ENCODE measurements around the gene FNDC5.

FNDC5 gene

DNA sequence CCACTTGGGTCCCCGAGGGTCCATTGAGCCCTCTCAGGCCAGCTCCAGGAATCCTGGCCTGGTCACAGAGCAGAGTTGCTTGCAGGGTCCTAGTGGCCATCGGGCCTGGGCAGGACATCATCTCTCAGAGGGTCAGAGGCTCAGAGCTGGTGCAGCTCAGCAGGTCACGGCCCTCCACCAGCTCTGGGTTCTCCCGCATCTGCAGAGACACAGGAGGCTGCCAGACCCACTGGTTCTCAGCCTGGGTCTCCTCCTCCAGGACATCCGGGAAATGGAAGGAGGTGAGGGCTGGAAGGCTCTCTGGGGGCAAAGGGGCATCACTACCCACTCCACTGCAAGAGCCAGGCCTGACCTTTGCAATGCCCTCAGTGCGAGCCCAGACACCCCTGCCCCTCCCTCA lies 24.0 kb upstream of the FNDC5 start:
- ATAC-seq (ENCODE audit: low read depth) = no peak
- no peak for TF ChIP-seq CTCF (IDR thresholded peaks at IDR 0.05; ENCODE audit: poor library complexity, severe bottlenecking)
- H3K27me3 ChIP-seq (ENCODE audit: insufficient read depth, poor library complexity, severe bottlenecking) = no peaks in the 10 kb centered on the region

GRCh38 chr1:32894019-32894600 lies 23.4 kb upstream of the FNDC5 start:
- no peak overlapping the region for H3K4me3 ChIP-seq (ENCODE audit: severe bottlenecking)

More for the DNA sequence above, 24.0 kb upstream of the FNDC5 start:
- Histone ChIP-seq H3K4me3 (ENCODE audit: severe bottlenecking) (no peak overlapping the region), H3K36me3 (ENCODE audit: low read depth) (no peaks in the 10 kb centered on the region), H3K9me3 (ENCODE audit: severe bottlenecking) (no peaks in the 10 kb centered on the region), H3K27ac (ENCODE audit: poor library complexity, severe bottlenecking) (no peak overlapping the region), H3K4me1 (ENCODE audit: insufficient read depth, poor library complexity, severe bottlenecking) (no peaks in the 10 kb centered on the region)
- DNase-seq (ENCODE audit: low spot score) = no peak

GRCh38 chr1:32893198-32894018 lies 22.7 kb upstream of the FNDC5 start:
- no peak for DNase-seq (ENCODE audit: low spot score)
- H3K36me3 ChIP-seq (ENCODE audit: low read depth) = no peaks in the 10 kb centered on the region
- H3K4me3 ChIP-seq (ENCODE audit: severe bottlenecking) = peak overlapping the region; percentile 21
- peak; percentile 50 for ATAC-seq (ENCODE audit: low read depth)
- no peak overlapping the region for H3K27ac ChIP-seq (ENCODE audit: poor library complexity, severe bottlenecking)
- H3K9me3 ChIP-seq (ENCODE audit: severe bottlenecking) = no peaks in the 10 kb centered on the region
- no peaks in the 10 kb centered on the region for H3K4me1 ChIP-seq (ENCODE audit: insufficient read depth, poor library complexity, severe bottlenecking)
- no peaks in the 10 kb centered on the region for H3K27me3 ChIP-seq (ENCODE audit: insufficient read depth, poor library complexity, severe bottlenecking)
- peak; percentile 58 for TF ChIP-seq CTCF (IDR thresholded peaks at IDR 0.05; ENCODE audit: poor library complexity, severe bottlenecking)

More at GRCh38 chr1:32894019-32894600, 23.4 kb upstream of the FNDC5 start:
- TF ChIP-seq CTCF (IDR thresholded peaks at IDR 0.05; ENCODE audit: poor library complexity, severe bottlenecking) = no peak
- no peaks in the 10 kb centered on the region for H3K9me3 ChIP-seq (ENCODE audit: severe bottlenecking)
- no peak overlapping the region for H3K27ac ChIP-seq (ENCODE audit: poor library complexity, severe bottlenecking)
- no peaks in the 10 kb centered on the region for H3K36me3 ChIP-seq (ENCODE audit: low read depth)
- H3K4me1 ChIP-seq (ENCODE audit: insufficient read depth, poor library complexity, severe bottlenecking) = no peaks in the 10 kb centered on the region
- ATAC-seq (ENCODE audit: low read depth) (no peak), DNase-seq (ENCODE audit: low spot score) (no peak)
- no peaks in the 10 kb centered on the region for H3K27me3 ChIP-seq (ENCODE audit: insufficient read depth, poor library complexity, severe bottlenecking)

DNA sequence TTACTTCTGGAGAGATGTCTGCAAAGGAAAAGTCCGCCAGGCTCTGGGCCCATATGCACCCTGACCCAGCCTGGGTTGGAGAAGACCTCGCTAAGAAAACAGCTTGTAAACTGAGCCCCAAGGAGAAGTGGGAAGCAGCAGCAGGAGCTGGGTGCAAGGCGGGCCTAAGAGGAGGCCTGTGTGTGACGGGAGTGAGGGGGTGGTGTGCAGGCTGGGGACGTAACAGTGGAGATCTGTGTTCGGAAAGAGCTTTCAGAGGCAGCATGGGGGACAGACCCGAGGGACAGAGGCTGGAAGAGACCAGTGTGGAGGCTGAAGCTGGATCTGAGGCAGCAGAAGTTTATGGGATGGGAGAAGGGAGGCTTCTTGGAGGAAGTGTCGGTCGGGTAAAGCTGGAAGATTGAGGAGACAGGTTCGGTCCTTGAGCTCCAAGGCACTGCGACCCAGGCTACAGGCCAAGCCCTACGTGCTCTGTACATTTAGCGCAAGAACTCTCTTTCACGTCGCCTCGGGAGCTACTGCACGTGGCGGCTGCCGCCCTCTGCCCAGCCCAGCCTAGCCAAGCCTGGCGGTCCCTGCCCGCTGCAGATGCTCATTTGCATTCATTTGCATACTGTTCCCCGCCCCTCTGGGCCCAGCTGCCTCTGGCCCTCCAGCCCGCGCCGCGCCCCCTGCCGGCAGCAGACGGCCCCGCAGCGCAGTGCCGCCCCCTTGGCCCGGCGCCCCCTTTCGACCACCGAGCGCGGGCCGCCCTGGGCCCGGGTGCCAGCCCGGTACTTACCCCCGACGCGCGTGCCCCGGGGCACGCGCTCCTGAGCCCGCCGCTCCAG lies 21.9 kb upstream of the FNDC5 start:
- ATAC-seq (ENCODE audit: low read depth) (peak; percentile 43), DNase-seq (ENCODE audit: low spot score) (no peak)
- no peaks in the 10 kb centered on the region for H3K27me3 ChIP-seq (ENCODE audit: insufficient read depth, poor library complexity, severe bottlenecking)
- peak; percentile 69 for TF ChIP-seq CTCF (IDR thresholded peaks at IDR 0.05; ENCODE audit: poor library complexity, severe bottlenecking)
- no peaks in the 10 kb centered on the region for H3K9me3 ChIP-seq (ENCODE audit: severe bottlenecking)
- H3K27ac ChIP-seq (ENCODE audit: poor library complexity, severe bottlenecking) = no peak overlapping the region
- H3K36me3 ChIP-seq (ENCODE audit: low read depth) = no peaks in the 10 kb centered on the region
- peak overlapping the region; percentile 21 for H3K4me3 ChIP-seq (ENCODE audit: severe bottlenecking)
- H3K4me1 ChIP-seq (ENCODE audit: insufficient read depth, poor library complexity, severe bottlenecking) = no peaks in the 10 kb centered on the region

Measured in RWPE2 (cell line).